ENCODE measurements around the gene DYNLRB1.

DYNLRB1 gene

GRCh38 chr20:34535857-34536256 lies 19.6 kb downstream of the DYNLRB1 start:
- Mint-ChIP-seq H3K4me3 (no peak overlapping the region), H3K27ac (no peak overlapping the region), H3K36me3 (peaks cover 3% of the 10 kb centered on the region), H3K4me1 (ENCODE audit: low read depth) (peaks cover 6% of the 10 kb centered on the region), H3K27me3 (no peaks in the 10 kb centered on the region), H3K9me3 (ENCODE audit: low read depth) (no peaks in the 10 kb centered on the region)

GRCh38 chr20:34536798-34537394 lies 20.7 kb downstream of the DYNLRB1 start:
- H3K4me1 Mint-ChIP-seq (ENCODE audit: low read depth): peaks cover 2% of the 10 kb centered on the region
- H3K9me3 Mint-ChIP-seq (ENCODE audit: low read depth): no peaks in the 10 kb centered on the region
- H3K36me3 Mint-ChIP-seq: peaks cover 3% of the 10 kb centered on the region
- no peak overlapping the region for H3K27ac Mint-ChIP-seq
- no peaks in the 10 kb centered on the region for H3K27me3 Mint-ChIP-seq
- no peak overlapping the region for H3K4me3 Mint-ChIP-seq

- no peak overlapping the region for H3K4me3 Mint-ChIP-seq
- H3K27ac Mint-ChIP-seq: no peak overlapping the region
- H3K36me3 Mint-ChIP-seq: peaks cover 3% of the 10 kb centered on the region
- no peaks in the 10 kb centered on the region for H3K27me3 Mint-ChIP-seq
- no peaks in the 10 kb centered on the region for H3K9me3 Mint-ChIP-seq (ENCODE audit: low read depth)
- peaks cover 2% of the 10 kb centered on the region for H3K4me1 Mint-ChIP-seq (ENCODE audit: low read depth)
These were observed 21.4 kb downstream of the DYNLRB1 start for GRCh38 chr20:34537651-34538050.

GRCh38 chr20:34538671-34539123 lies 22.5 kb downstream of the DYNLRB1 start:
- Mint-ChIP-seq H3K36me3 (peaks cover 3% of the 10 kb centered on the region), H3K4me3 (no peak overlapping the region), H3K4me1 (ENCODE audit: low read depth) (peaks cover 2% of the 10 kb centered on the region), H3K9me3 (ENCODE audit: low read depth) (no peaks in the 10 kb centered on the region), H3K27me3 (no peaks in the 10 kb centered on the region), H3K27ac (no peak overlapping the region)

- H3K4me3 Mint-ChIP-seq: no peak overlapping the region
- no peak overlapping the region for H3K27ac Mint-ChIP-seq
- no peaks in the 10 kb centered on the region for H3K9me3 Mint-ChIP-seq (ENCODE audit: low read depth)
- H3K4me1 Mint-ChIP-seq (ENCODE audit: low read depth): peaks cover 9% of the 10 kb centered on the region
- H3K36me3 Mint-ChIP-seq: peaks cover 3% of the 10 kb centered on the region
- no peaks in the 10 kb centered on the region for H3K27me3 Mint-ChIP-seq
These were observed 23.5 kb downstream of the DYNLRB1 start for GRCh38 chr20:34539756-34540155.

- Mint-ChIP-seq H3K4me1 (ENCODE audit: low read depth) (peaks cover 9% of the 10 kb centered on the region), H3K36me3 (peaks cover 3% of the 10 kb centered on the region), H3K9me3 (ENCODE audit: low read depth) (no peaks in the 10 kb centered on the region), H3K4me3 (no peak overlapping the region), H3K27me3 (no peaks in the 10 kb centered on the region), H3K27ac (peak overlapping the region; percentile 73)
These were observed 24.5 kb downstream of the DYNLRB1 start for GRCh38 chr20:34540596-34541263.

- peaks cover 9% of the 10 kb centered on the region for H3K4me1 Mint-ChIP-seq (ENCODE audit: low read depth)
- peaks cover 3% of the 10 kb centered on the region for H3K36me3 Mint-ChIP-seq
- H3K9me3 Mint-ChIP-seq (ENCODE audit: low read depth): no peaks in the 10 kb centered on the region
- H3K4me3 Mint-ChIP-seq: no peak overlapping the region
- H3K27ac Mint-ChIP-seq: peak overlapping the region; percentile 73
- H3K27me3 Mint-ChIP-seq: no peaks in the 10 kb centered on the region
These were observed 25.2 kb downstream of the DYNLRB1 start for GRCh38 chr20:34541264-34541901.

- no peaks in the 10 kb centered on the region for H3K9me3 Mint-ChIP-seq (ENCODE audit: low read depth)
- H3K27ac Mint-ChIP-seq: no peak overlapping the region
- H3K27me3 Mint-ChIP-seq: no peaks in the 10 kb centered on the region
- H3K36me3 Mint-ChIP-seq: peaks cover 3% of the 10 kb centered on the region
- no peak overlapping the region for H3K4me3 Mint-ChIP-seq
- H3K4me1 Mint-ChIP-seq (ENCODE audit: low read depth): peaks cover 9% of the 10 kb centered on the region
These were observed 25.7 kb downstream of the DYNLRB1 start for GRCh38 chr20:34541917-34542316.

- no peaks in the 10 kb centered on the region for H3K36me3 Mint-ChIP-seq
- no peak overlapping the region for H3K27ac Mint-ChIP-seq
- no peak overlapping the region for H3K4me3 Mint-ChIP-seq
- H3K27me3 Mint-ChIP-seq: no peaks in the 10 kb centered on the region
- H3K9me3 Mint-ChIP-seq (ENCODE audit: low read depth): no peaks in the 10 kb centered on the region
- peaks cover 9% of the 10 kb centered on the region for H3K4me1 Mint-ChIP-seq (ENCODE audit: low read depth)
These were observed 26.2 kb downstream of the DYNLRB1 start for GRCh38 chr20:34542439-34542838.

GRCh38 chr20:34543463-34544056 lies 27.3 kb downstream of the DYNLRB1 start:
- H3K4me3 Mint-ChIP-seq: no peak overlapping the region
- H3K4me1 Mint-ChIP-seq (ENCODE audit: low read depth): peaks cover 9% of the 10 kb centered on the region
- peak overlapping the region; percentile 28 for H3K27ac Mint-ChIP-seq
- H3K9me3 Mint-ChIP-seq (ENCODE audit: low read depth): no peaks in the 10 kb centered on the region
- no peaks in the 10 kb centered on the region for H3K27me3 Mint-ChIP-seq
- no peaks in the 10 kb centered on the region for H3K36me3 Mint-ChIP-seq

- Mint-ChIP-seq H3K4me1 (ENCODE audit: low read depth) (peaks cover 9% of the 10 kb centered on the region), H3K27me3 (no peaks in the 10 kb centered on the region), H3K36me3 (no peaks in the 10 kb centered on the region), H3K4me3 (peak overlapping the region; percentile 67), H3K9me3 (ENCODE audit: low read depth) (no peaks in the 10 kb centered on the region), H3K27ac (no peak overlapping the region)
These were observed 28.0 kb downstream of the DYNLRB1 start for GRCh38 chr20:34544109-34544796.

- H3K4me1 Mint-ChIP-seq (ENCODE audit: low read depth): peaks cover 7% of the 10 kb centered on the region
- no peak overlapping the region for H3K27ac Mint-ChIP-seq
- H3K36me3 Mint-ChIP-seq: no peaks in the 10 kb centered on the region
These were observed 30.5 kb downstream of the DYNLRB1 start for GRCh38 chr20:34546751-34547181.

GRCh38 chr20:34547844-34548613 lies 31.8 kb downstream of the DYNLRB1 start:
- peaks cover 7% of the 10 kb centered on the region for H3K4me1 Mint-ChIP-seq (ENCODE audit: low read depth)
- H3K36me3 Mint-ChIP-seq: no peaks in the 10 kb centered on the region
- H3K27me3 Mint-ChIP-seq: no peaks in the 10 kb centered on the region
- no peaks in the 10 kb centered on the region for H3K9me3 Mint-ChIP-seq (ENCODE audit: low read depth)
- no peak overlapping the region for H3K4me3 Mint-ChIP-seq
- H3K27ac Mint-ChIP-seq: no peak overlapping the region

More at GRCh38 chr20:34546751-34547181, 30.5 kb downstream of the DYNLRB1 start:
- no peaks in the 10 kb centered on the region for H3K27me3 Mint-ChIP-seq
- H3K4me3 Mint-ChIP-seq: no peak overlapping the region
- no peaks in the 10 kb centered on the region for H3K9me3 Mint-ChIP-seq (ENCODE audit: low read depth)

- peaks cover 2% of the 10 kb centered on the region for H3K4me1 Mint-ChIP-seq (ENCODE audit: low read depth)
- no peaks in the 10 kb centered on the region for H3K9me3 Mint-ChIP-seq (ENCODE audit: low read depth)
- H3K4me3 Mint-ChIP-seq: no peak overlapping the region
- H3K27me3 Mint-ChIP-seq: no peaks in the 10 kb centered on the region
- no peak overlapping the region for H3K27ac Mint-ChIP-seq
- no peaks in the 10 kb centered on the region for H3K36me3 Mint-ChIP-seq
These were observed 33.2 kb downstream of the DYNLRB1 start for GRCh38 chr20:34549291-34549928.
